GM12878 (cell line): ENCODE data around the gene PTPRC. TPM values are rescaled to one million over a fixed set of nuclear protein-coding genes. Genes with fewer than 3 reads are reported as not detected.

Experiments used
- ATAC-seq: fragments of 200-7000 bp; cut with Tn5 transposase; 3 replicates; pipeline ENCODE4 v1.9.1; 2020; ENCODE audit warnings: mild to moderate bottlenecking, moderate library complexity
- BruUV-seq: library from RNA; stranded (reverse); fragments of 400-500 nt; replicated peaks from 2 replicates; lab custom pipeline; 2021; lab: Mats Ljungman, UMichigan
- CTCF ChIA-PET: fragments of 300-600 bp; sonication (Branson Sonifier 250); formaldehyde crosslinking; extraction: SDS; loops from one replicate; lab custom pipeline; 2021; ENCODE audit warnings: inconsistent platforms; lab: Yijun Ruan, JAX
- POLR2A ChIA-PET: fragments of 350-600 bp; formaldehyde crosslinking; extraction: SDS; loops from one replicate; lab custom pipeline; 2021; ENCODE audit warnings: inconsistent platforms; lab: Charles Lee
- RAD21 ChIA-PET: fragments of 300-600 bp; sonication (Branson Sonifier 250); formaldehyde crosslinking; loops from one replicate; lab custom pipeline; 2023; ENCODE audit warnings: antibody characterized with exemption; ENCODE audit not compliant: unreplicated experiment; lab: Charles Lee
- SMC1A ChIA-PET: fragments of 300-600 bp; sonication (Branson Sonifier 250); formaldehyde crosslinking; loops from one replicate; lab custom pipeline; 2023; ENCODE audit not compliant: unreplicated experiment, uncharacterized antibody; lab: Charles Lee
- DNase-seq: peaks from one replicate; pipeline ENCODE4 v3.0.0-alpha.2; 2011; ENCODE audit warnings: low read depth, low spot score
- FAIRE-seq: peaks from 3 replicates; lab custom pipeline; 2011; peaks lifted over from hg19 to GRCh38; lab: Jason Lieb, UNC
- H2AFZ ChIP-seq: 2 replicates; pipeline ENCODE4 v1.6.0; 2011; ENCODE audit warnings: low read depth, low read length, control low read depth; ENCODE audit not compliant: control insufficient read depth
- H3K27ac ChIP-seq: 2 replicates; pipeline ENCODE4 v1.5.1; 2011; ENCODE audit warnings: control low read depth; ENCODE audit not compliant: control insufficient read depth, insufficient read depth
- H3K27me3 ChIP-seq, 2 experiments: replicated peaks in 1 of 2; 2 replicates each; pipeline versions ENCODE4 v1.6.0 to v1.6.1; 2011; ENCODE audit warnings: low read length in 1 of 2; ENCODE audit not compliant: control insufficient read depth in 2 of 2, insufficient read depth in 2 of 2
- H3K36me3 ChIP-seq, 2 experiments: 2 replicates each; pipeline ENCODE4 v1.5.1; 2011; ENCODE audit warnings: low read length in 1 of 2; ENCODE audit not compliant: control insufficient read depth in 2 of 2, insufficient read depth in 2 of 2
- H3K4me1 ChIP-seq: 2 replicates; pipeline ENCODE4 v1.6.1; 2011; ENCODE audit warnings: mild to moderate bottlenecking, low read length, moderate library complexity, mixed read lengths; ENCODE audit not compliant: control insufficient read depth, insufficient read depth
- H3K4me2 ChIP-seq: 2 replicates; pipeline ENCODE4 v1.6.0; 2011; ENCODE audit warnings: control low read depth; ENCODE audit not compliant: control insufficient read depth, insufficient read depth
- H3K4me3 ChIP-seq: fragments of 200-600 bp; sonication (generic); 2 replicates; pipeline ENCODE4 v1.5.1; 2016
- H3K79me2 ChIP-seq: 2 replicates; pipeline ENCODE4 v1.6.0; 2011; ENCODE audit warnings: low read length; ENCODE audit not compliant: control insufficient read depth, insufficient read depth
- H3K9ac ChIP-seq: 2 replicates; pipeline ENCODE4 v1.8.0; 2011; ENCODE audit warnings: low read length, control low read depth, mixed read lengths; ENCODE audit not compliant: control insufficient read depth, insufficient read depth
- H3K9me3 ChIP-seq: replicated peaks from 3 replicates; pipeline ENCODE4 v1.5.1; 2011; ENCODE audit warnings: mild to moderate bottlenecking, low read length; ENCODE audit not compliant: control insufficient read depth, insufficient read depth
- H4K20me1 ChIP-seq: 2 replicates; pipeline ENCODE4 v1.6.0; 2011; ENCODE audit not compliant: control insufficient read depth, insufficient read depth
- BMI1 ChIP-seq: fragments of 450-650 bp; IDR thresholded peaks from 2 replicates; pipeline ENCODE4 v1.6.1; 2016; ENCODE audit warnings: mild to moderate bottlenecking, moderate library complexity, borderline replicate concordance
- CTCF ChIP-seq, 3 experiments: IDR thresholded peaks in 2 of 3; conservative IDR thresholded peaks in 1 of 3; 2 replicates each; pipeline ENCODE4 v1.5.1; 2011; ENCODE audit warnings: low read depth in 3 of 3, low read length in 3 of 3, mild to moderate bottlenecking in 3 of 3, control low read depth in 2 of 3, moderate library complexity in 2 of 3, inconsistent platforms in 1 of 3, mixed read lengths in 1 of 3; ENCODE audit not compliant: control insufficient read depth in 2 of 3, insufficient read depth in 1 of 3; ENCODE audit errors: extremely low read depth in 1 of 3
- DPF2 ChIP-seq: fragments of 450-650 bp; IDR thresholded peaks from 2 replicates; pipeline ENCODE4 v1.6.1; 2017; ENCODE audit warnings: mild to moderate bottlenecking
- ESRRA ChIP-seq: IDR thresholded peaks from 2 replicates; pipeline ENCODE4 v1.6.1; 2012; ENCODE audit warnings: mild to moderate bottlenecking, low read length, improper control_type of control experiment
- MYC ChIP-seq: IDR thresholded peaks from 2 replicates; pipeline ENCODE4 v1.6.1; 2011; ENCODE audit warnings: mild to moderate bottlenecking, low read length, moderate library complexity, inconsistent platforms; ENCODE audit not compliant: insufficient read depth, insufficient replicate concordance, insufficient read length, severe bottlenecking
- POLR2A ChIP-seq: IDR thresholded peaks from 2 replicates; pipeline ENCODE4 v1.6.1; 2011; ENCODE audit warnings: low read depth, mild to moderate bottlenecking, low read length
- RELB ChIP-seq: fragments of 450-650 bp; IDR thresholded peaks from 2 replicates; pipeline ENCODE4 v1.6.1; 2017; ENCODE audit warnings: low read depth, mild to moderate bottlenecking, moderate library complexity
- SIX5 ChIP-seq: IDR thresholded peaks from 2 replicates; pipeline ENCODE4 v1.6.1; 2011; ENCODE audit warnings: mild to moderate bottlenecking, low read depth, low read length, moderate library complexity; ENCODE audit not compliant: severe bottlenecking
- SPI1 ChIP-seq: IDR thresholded peaks from 2 replicates; pipeline ENCODE4 v1.6.1; 2011; ENCODE audit warnings: low read depth, mild to moderate bottlenecking, low read length, moderate library complexity, borderline replicate concordance; ENCODE audit not compliant: insufficient read depth
- STAT1 ChIP-seq: fragments of 450-650 bp; conservative IDR thresholded peaks from 2 replicates; pipeline ENCODE4 v1.6.1; 2014; ENCODE audit warnings: antibody characterized with exemption, mild to moderate bottlenecking
- SUPT20H ChIP-seq: IDR thresholded peaks from 2 replicates; pipeline ENCODE4 v1.6.1; 2011; ENCODE audit warnings: low read depth, mild to moderate bottlenecking, low read length, moderate library complexity, borderline replicate concordance; ENCODE audit not compliant: control insufficient read depth
- TCF12 ChIP-seq: IDR thresholded peaks from 2 replicates; pipeline ENCODE4 v1.6.1; 2011; ENCODE audit warnings: low read depth, mild to moderate bottlenecking, low read length
- YY1 ChIP-seq: IDR thresholded peaks from 2 replicates; pipeline ENCODE4 v1.6.1; 2011; ENCODE audit warnings: low read depth, mild to moderate bottlenecking, low read length
- ZNF217 ChIP-seq: fragments of 450-650 bp; IDR thresholded peaks from 2 replicates; pipeline ENCODE4 v1.6.1; 2017; ENCODE audit warnings: antibody characterized with exemption, mild to moderate bottlenecking
- WGBS: methylation state at CpG from one replicate; pipeline ENCODE4 v1.1.6; 2016; ENCODE audit warnings: low lambda C conversion rate; ENCODE audit not compliant: insufficient replicate concordance, insufficient coverage; ENCODE audit errors: missing lambda C conversion rate; 5-methylcytosine and 5-hydroxymethylcytosine counted together
- in situ Hi-C: fragments of 300-500 bp; cut with MboI; formaldehyde crosslinking; loops from 9 replicates; pipeline ENCODE4 v1.14.3; 2018; ENCODE audit warnings: mixed read lengths
- intact Hi-C: fragments of 100-400 bp; cut with micrococcal nuclease; formaldehyde crosslinking; loops from one replicate; pipeline ENCODE4 v1.14.2; 2022; ENCODE audit not compliant: unreplicated experiment
- polyA plus RNA-seq, 11 experiments: library from polyadenylated mRNA; depleted of rRNA in 4 of 11; unstranded in 6 of 11; stranded (reverse) in 5 of 11; fragments of >200 nt; fragmentation: Nextera tagmentation in 4 of 11; fragmentation: Illumina TruSeq in 1 of 11; extraction: Ambion mirVana in 4 of 11; extraction: Trizol in 1 of 11; gene quantifications; 1 replicate in 1 of 11; 2 replicates in 10 of 11; pipeline versions ENCODE4 v1.2.1 to v1.2.3, GENCODE V29; 2011 to 2016; ENCODE audit warnings: inconsistent platforms in 2 of 11, missing spikeins in 2 of 11, low read depth in 1 of 11
- total RNA-seq, 4 experiments: library from RNA; depleted of rRNA in 3 of 4; stranded (reverse); fragments of >200 nt in 3 of 4; fragmentation: Illumina TruSeq in 1 of 4; extraction: Trizol in 1 of 4; gene quantifications; 2 replicates each; pipeline versions ENCODE4 v1.2.1 to v1.2.3, GENCODE V29; 2013 to 2021
- TF ChIP-seq, protein P1 (sequence below): fragments of 450-650 bp; IDR thresholded peaks from 2 replicates; pipeline ENCODE4 v1.6.1; 2017; ENCODE audit warnings: mild to moderate bottlenecking, moderate library complexity

Gene PTPRC
- total and polyA plus RNA-seq, 10 of the 15 experiments (the other 5 are each of a cell fraction or from before 2014, with no cell fraction given) = 72.9 to 221 (median 118) TPM

DNA sequence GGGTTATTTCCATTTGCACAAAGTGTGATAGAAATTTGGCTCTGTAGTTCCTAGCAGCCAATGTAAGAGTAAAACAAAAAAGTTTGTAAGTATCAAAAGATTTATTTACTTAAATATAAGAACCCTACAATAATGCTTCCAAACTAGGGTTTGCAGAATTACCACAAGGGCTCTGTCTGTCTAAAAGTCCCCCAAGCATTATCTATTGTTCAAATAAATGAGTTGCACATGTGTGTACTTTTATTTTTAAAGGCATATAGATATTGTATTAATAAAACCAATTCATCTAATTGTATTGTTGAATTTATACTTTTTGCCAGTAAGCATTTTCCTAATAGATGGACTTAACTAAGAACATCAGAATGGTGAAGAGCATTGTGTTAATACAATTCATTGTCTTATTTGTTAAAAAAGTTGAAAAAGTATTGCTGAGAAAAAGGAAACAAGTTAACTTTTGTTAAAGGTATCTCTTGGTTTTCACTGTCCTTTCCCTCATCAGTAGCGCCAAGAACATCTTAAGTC is 863 bp upstream of the PTPRC start:
- no peaks in the 10 kb centered on the region for H3K36me3 ChIP-seq
- ChIA-PET CTCF (interaction anchor here (0.6 to 5.8 kb wide), 6 partner anchors 13 to 117 kb away, joined by 3 to 45 read pairs (median 4); no protein-coding TSS in a partner anchor), SMC1A (interaction anchor here (1.4 to 10.6 kb wide), 8 partner anchors 12 to 118 kb away, joined by 5 to 251 read pairs (median 40); no protein-coding TSS in a partner anchor), RAD21 (interaction anchor here (0.9 to 10.8 kb wide), 14 partner anchors 11 to 95 kb away, joined by 3 to 154 read pairs (median 3); no protein-coding TSS in a partner anchor), POLR2A (interaction anchor here (0.6 to 8.5 kb wide), 5 partner anchors 11 to 43 kb away, joined by 3 to 106 read pairs (median 4); no protein-coding TSS in a partner anchor)
- no peaks in the 10 kb centered on the region for H4K20me1 ChIP-seq
- peak overlapping the region; percentile 88 for H3K4me2 ChIP-seq
- H3K9ac ChIP-seq = peak overlapping the region; percentile 86
- H3K9me3 ChIP-seq = peaks cover 4% of the 10 kb centered on the region; the same call in 2 of the 3 replicates
- in situ Hi-C loops = no loop called here
- DNase-seq (no peak), ATAC-seq (no peak), FAIRE-seq (no peak)
- H3K27ac ChIP-seq = peak overlapping the region; percentile 68
- no peak overlapping the region for H3K4me3 ChIP-seq
- H3K27me3 ChIP-seq = no peaks in the 10 kb centered on the region
- TF ChIP-seq SUPT20H = no peak
- TF ChIP-seq ZNF217 = no peak
- TF ChIP-seq STAT1 = no peak
- TF ChIP-seq DPF2 = no peak
- no peak for TF ChIP-seq MYC
- TF ChIP-seq, protein P1, sequence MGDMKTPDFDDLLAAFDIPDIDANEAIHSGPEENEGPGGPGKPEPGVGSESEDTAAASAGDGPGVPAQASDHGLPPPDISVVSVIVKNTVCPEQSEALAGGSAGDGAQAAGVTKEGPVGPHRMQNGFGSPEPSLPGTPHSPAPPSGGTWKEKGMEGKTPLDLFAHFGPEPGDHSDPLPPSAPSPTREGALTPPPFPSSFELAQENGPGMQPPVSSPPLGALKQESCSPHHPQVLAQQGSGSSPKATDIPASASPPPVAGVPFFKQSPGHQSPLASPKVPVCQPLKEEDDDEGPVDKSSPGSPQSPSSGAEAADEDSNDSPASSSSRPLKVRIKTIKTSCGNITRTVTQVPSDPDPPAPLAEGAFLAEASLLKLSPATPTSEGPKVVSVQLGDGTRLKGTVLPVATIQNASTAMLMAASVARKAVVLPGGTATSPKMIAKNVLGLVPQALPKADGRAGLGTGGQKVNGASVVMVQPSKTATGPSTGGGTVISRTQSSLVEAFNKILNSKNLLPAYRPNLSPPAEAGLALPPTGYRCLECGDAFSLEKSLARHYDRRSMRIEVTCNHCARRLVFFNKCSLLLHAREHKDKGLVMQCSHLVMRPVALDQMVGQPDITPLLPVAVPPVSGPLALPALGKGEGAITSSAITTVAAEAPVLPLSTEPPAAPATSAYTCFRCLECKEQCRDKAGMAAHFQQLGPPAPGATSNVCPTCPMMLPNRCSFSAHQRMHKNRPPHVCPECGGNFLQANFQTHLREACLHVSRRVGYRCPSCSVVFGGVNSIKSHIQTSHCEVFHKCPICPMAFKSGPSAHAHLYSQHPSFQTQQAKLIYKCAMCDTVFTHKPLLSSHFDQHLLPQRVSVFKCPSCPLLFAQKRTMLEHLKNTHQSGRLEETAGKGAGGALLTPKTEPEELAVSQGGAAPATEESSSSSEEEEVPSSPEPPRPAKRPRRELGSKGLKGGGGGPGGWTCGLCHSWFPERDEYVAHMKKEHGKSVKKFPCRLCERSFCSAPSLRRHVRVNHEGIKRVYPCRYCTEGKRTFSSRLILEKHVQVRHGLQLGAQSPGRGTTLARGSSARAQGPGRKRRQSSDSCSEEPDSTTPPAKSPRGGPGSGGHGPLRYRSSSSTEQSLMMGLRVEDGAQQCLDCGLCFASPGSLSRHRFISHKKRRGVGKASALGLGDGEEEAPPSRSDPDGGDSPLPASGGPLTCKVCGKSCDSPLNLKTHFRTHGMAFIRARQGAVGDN = no peak
- TF ChIP-seq YY1 = no peak
- no peak for TF ChIP-seq BMI1
- no peak for TF ChIP-seq SPI1
- TF ChIP-seq TCF12 = no peak
- TF ChIP-seq SIX5 = no peak
- no peak for TF ChIP-seq CTCF (IDR thresholded peaks at IDR 0.05 in 2 of 3, conservative IDR thresholded peaks at IDR 0.05 in 1 of 3; ENCODE audit: control insufficient read depth in 2 of 3, extremely low read depth in 1 of 3, insufficient read depth in 1 of 3, low read depth in 3 of 3, low read length in 3 of 3)
- no peak for TF ChIP-seq POLR2A
- TF ChIP-seq ESRRA = no peak
- no peak for TF ChIP-seq RELB
- BruUV-seq = no TSS peak
- peaks cover 18% of the 10 kb centered on the region for H3K4me1 ChIP-seq
- peaks cover 39% of the 10 kb centered on the region for H3K79me2 ChIP-seq
- WGBS = 0% methylated on average over 1 of the region's 1 CpG
- H2AFZ ChIP-seq = peak overlapping the region; percentile 71
- intact Hi-C loops = no loop called here
